Measurements from ENCODE around the gene TTC32. TPM values are rescaled to one million over a fixed set of nuclear protein-coding genes. Genes with fewer than 3 reads are reported as not detected.

TTC32 gene
- total RNA-seq, 1 donor from 2014 or later: 16.1 TPM

DNA sequence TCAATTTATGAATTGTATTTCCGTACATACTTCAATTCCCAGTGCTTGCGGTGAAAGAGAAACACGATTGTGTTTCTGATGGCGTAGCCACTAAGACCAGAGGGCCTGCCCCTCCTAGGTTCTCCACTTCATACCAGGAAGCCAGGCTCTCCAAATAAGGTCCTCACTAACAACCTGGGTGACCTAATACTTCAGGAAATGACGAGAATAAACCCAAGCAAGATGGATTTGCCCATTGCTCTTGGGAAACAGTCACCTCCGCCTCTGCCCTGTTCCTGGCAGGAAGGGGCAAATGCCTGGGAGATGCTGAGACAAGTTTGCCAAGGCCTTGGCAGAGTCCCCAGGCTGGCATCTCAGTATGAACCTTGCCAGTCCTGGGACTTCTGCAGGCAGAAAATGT, 41.8 kb downstream of the TTC32 start:
- no peaks in the 10 kb centered on the region for H3K27me3 Mint-ChIP-seq (ENCODE audit: unreplicated experiment)
- H3K4me1 Mint-ChIP-seq (ENCODE audit: unreplicated experiment): peaks cover 15% of the 10 kb centered on the region
- H3K4me3 Mint-ChIP-seq (ENCODE audit: unreplicated experiment): no peak overlapping the region
- H3K27ac Mint-ChIP-seq (ENCODE audit: unreplicated experiment): no peak overlapping the region
- H3K36me3 Mint-ChIP-seq (ENCODE audit: unreplicated experiment): no peaks in the 10 kb centered on the region
- TF ChIP-seq CTCF (IDR thresholded peaks at IDR 0.05): no peak
- H3K9me3 Mint-ChIP-seq (ENCODE audit: unreplicated experiment): no peaks in the 10 kb centered on the region
- no peak for DNase-seq (ENCODE audit: extremely low spot score, unreplicated experiment)

DNA sequence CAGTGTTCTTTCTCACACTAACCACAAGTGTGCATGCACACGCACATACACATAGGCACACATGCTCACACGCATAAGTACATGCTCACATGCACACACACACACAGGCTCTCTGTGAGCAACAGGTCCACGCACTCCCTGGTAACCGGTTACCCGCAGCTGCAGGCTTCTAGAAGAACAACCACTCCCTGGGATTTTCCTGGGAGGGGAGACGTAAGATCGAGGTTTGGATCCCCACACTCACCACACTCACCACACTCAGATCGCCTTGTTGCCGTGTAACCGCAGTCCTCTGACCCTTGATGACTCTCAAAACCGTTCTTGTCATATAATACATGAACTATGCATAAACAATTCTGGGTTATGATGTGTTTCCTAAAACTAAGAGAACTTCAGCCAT, 42.2 kb downstream of the TTC32 start:
- DNase-seq (ENCODE audit: extremely low spot score, unreplicated experiment): no peak
- no peak overlapping the region for H3K27ac Mint-ChIP-seq (ENCODE audit: unreplicated experiment)
- no peak overlapping the region for H3K4me3 Mint-ChIP-seq (ENCODE audit: unreplicated experiment)
- TF ChIP-seq CTCF (IDR thresholded peaks at IDR 0.05): no peak
- H3K36me3 Mint-ChIP-seq (ENCODE audit: unreplicated experiment): no peaks in the 10 kb centered on the region
- peaks cover 14% of the 10 kb centered on the region for H3K4me1 Mint-ChIP-seq (ENCODE audit: unreplicated experiment)
- no peaks in the 10 kb centered on the region for H3K27me3 Mint-ChIP-seq (ENCODE audit: unreplicated experiment)
- H3K9me3 Mint-ChIP-seq (ENCODE audit: unreplicated experiment): no peaks in the 10 kb centered on the region

DNA sequence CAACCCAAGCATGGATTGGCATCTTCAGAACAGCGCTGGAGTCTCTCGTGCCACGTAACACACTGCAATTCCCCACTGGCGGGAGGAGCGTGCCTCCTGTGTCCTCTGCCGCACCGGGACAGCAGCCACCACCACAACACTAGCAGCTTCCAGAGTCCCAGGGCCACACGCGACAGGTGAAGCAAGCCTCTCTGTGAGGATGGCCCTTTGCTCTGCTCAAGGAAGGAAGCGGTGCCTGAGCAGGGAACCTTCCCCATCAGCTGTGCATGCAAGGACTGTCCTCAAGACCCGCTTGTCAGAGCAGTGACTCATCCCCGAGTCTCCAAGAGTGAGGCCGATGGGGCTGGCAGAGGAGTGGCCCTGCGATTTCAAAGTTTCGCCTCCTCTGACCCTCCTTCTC, 44.0 kb downstream of the TTC32 start:
- Mint-ChIP-seq H3K4me1 (ENCODE audit: unreplicated experiment) (peaks cover 11% of the 10 kb centered on the region), H3K9me3 (ENCODE audit: unreplicated experiment) (no peaks in the 10 kb centered on the region), H3K36me3 (ENCODE audit: unreplicated experiment) (no peaks in the 10 kb centered on the region), H3K4me3 (ENCODE audit: unreplicated experiment) (no peak overlapping the region), H3K27me3 (ENCODE audit: unreplicated experiment) (no peaks in the 10 kb centered on the region), H3K27ac (ENCODE audit: unreplicated experiment) (no peak overlapping the region)
- no peak for DNase-seq (ENCODE audit: extremely low spot score, unreplicated experiment)
- no peak for TF ChIP-seq CTCF (IDR thresholded peaks at IDR 0.05)

GRCh38 chr2:19857100-19857499, 44.7 kb downstream of the TTC32 start:
- no peak overlapping the region for H3K4me3 Mint-ChIP-seq (ENCODE audit: unreplicated experiment)
- no peaks in the 10 kb centered on the region for H3K9me3 Mint-ChIP-seq (ENCODE audit: unreplicated experiment)
- no peaks in the 10 kb centered on the region for H3K36me3 Mint-ChIP-seq (ENCODE audit: unreplicated experiment)
- no peak for TF ChIP-seq CTCF (IDR thresholded peaks at IDR 0.05)
- no peak overlapping the region for H3K27ac Mint-ChIP-seq (ENCODE audit: unreplicated experiment)
- no peaks in the 10 kb centered on the region for H3K27me3 Mint-ChIP-seq (ENCODE audit: unreplicated experiment)
- H3K4me1 Mint-ChIP-seq (ENCODE audit: unreplicated experiment): peaks cover 11% of the 10 kb centered on the region
- no peak for DNase-seq (ENCODE audit: extremely low spot score, unreplicated experiment)

DNA sequence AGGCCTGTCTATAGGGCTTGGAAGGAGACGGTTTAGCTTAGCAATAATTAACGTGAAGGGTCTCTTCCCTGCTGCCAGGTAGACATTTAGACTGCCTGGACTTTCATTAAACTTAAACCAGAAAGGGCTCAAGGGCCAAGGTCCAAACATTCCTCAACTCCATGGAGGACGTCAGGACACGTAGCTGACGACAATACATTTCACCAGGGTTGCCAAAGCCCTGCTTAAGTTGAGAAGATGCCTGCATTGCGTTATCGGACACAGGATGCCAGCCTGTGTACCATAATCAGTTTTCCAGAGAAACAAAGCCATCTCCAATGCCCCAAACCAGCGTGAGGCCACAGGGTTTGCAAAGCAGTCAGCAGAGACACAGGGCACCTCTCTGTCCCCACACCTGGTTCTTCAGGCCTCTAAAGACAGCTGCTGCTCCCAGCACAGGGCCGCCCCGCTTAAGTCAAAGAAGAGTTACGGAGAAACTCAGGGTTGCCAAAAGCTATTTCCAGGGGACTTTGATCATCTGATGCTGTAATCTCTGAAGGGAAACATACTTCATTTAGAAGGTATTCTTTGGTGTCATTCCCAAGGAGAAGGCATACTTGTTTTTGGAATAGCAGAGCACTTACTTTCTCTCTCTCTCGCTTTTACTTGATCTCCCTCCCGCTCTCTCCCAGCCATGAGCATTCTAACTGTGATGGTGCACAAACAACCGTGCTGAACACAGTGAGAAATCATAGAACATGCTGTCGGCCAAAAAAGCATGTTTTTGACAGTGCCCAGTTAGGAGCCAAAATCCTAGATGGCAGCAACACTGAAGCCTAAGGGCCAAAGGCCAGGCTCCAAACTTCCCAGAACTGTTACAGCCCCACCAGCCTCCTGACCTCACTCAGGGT, 46.0 kb downstream of the TTC32 start:
- H3K4me3 Mint-ChIP-seq (ENCODE audit: unreplicated experiment): no peak overlapping the region

More for the DNA sequence above, 46.0 kb downstream of the TTC32 start:
- H3K36me3 Mint-ChIP-seq (ENCODE audit: unreplicated experiment): no peaks in the 10 kb centered on the region
- no peak overlapping the region for H3K27ac Mint-ChIP-seq (ENCODE audit: unreplicated experiment)
- DNase-seq (ENCODE audit: extremely low spot score, unreplicated experiment): no peak
- no peaks in the 10 kb centered on the region for H3K9me3 Mint-ChIP-seq (ENCODE audit: unreplicated experiment)
- no peak for TF ChIP-seq CTCF (IDR thresholded peaks at IDR 0.05)
- peaks cover 8% of the 10 kb centered on the region for H3K4me1 Mint-ChIP-seq (ENCODE audit: unreplicated experiment)
- H3K27me3 Mint-ChIP-seq (ENCODE audit: unreplicated experiment): no peaks in the 10 kb centered on the region

Data from osteocyte (in vitro differentiated cells).